HL-60 (cell line): Measurements from ENCODE around the gene CCDC39.

ENCODE experiments used
- POLR2AphosphoS5 ChIP-seq: IDR thresholded peaks from 2 replicates; pipeline ENCODE4 v1.6.1; 2012; ENCODE audit warnings: low read depth
- TF ChIP-seq, protein P1 (sequence below): IDR thresholded peaks from one replicate; pipeline ENCODE4 v1.5.1; 2011; ENCODE audit warnings: low read length, control low read depth, inconsistent platforms; ENCODE audit not compliant: insufficient read depth

DNA sequence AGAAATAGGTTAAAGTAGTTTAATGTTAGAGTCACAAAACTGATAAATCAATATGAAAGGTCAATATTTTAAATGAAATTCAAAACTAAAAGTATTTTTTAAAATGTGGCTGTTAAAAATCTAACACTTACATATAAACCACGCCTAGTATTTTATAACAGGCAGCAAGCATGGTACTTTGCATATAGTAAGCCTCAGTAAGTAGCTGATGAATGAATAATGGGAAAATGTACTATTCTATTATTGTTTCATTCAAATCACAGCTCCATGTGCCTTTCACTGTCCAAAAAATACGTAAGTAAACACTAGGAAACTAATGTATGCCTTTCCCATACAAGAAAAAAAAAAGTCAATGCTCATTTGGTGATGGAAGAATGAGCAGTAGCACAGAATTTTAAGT lies 17.8 kb downstream of the CCDC39 start:
- TF ChIP-seq, protein P1, sequence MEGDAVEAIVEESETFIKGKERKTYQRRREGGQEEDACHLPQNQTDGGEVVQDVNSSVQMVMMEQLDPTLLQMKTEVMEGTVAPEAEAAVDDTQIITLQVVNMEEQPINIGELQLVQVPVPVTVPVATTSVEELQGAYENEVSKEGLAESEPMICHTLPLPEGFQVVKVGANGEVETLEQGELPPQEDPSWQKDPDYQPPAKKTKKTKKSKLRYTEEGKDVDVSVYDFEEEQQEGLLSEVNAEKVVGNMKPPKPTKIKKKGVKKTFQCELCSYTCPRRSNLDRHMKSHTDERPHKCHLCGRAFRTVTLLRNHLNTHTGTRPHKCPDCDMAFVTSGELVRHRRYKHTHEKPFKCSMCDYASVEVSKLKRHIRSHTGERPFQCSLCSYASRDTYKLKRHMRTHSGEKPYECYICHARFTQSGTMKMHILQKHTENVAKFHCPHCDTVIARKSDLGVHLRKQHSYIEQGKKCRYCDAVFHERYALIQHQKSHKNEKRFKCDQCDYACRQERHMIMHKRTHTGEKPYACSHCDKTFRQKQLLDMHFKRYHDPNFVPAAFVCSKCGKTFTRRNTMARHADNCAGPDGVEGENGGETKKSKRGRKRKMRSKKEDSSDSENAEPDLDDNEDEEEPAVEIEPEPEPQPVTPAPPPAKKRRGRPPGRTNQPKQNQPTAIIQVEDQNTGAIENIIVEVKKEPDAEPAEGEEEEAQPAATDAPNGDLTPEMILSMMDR = no peak
- TF ChIP-seq POLR2AphosphoS5 = no peak
